Body of pancreas (tissue), 4 donors: ENCODE results near the gene TBXA2R. TPM values are rescaled to one million over a fixed set of nuclear protein-coding genes. Genes with fewer than 3 reads are reported as not detected.

ENCODE experiments used
- ATAC-seq: fragments of 150-250 bp; one replicate; pipeline ENCODE4 v1.9.1; 2016
- DNase-seq, 4 donors: peaks; one replicate each; pipeline ENCODE4 v3.0.0-alpha.2; 2019
- H3K27ac ChIP-seq, 4 donors: fragments of 200-600 bp; sonication (generic); 1 replicate in 3 of 4; 2 replicates in 1 of 4; pipeline versions ENCODE4 v1.5.1 to v1.6.1; 2016 to 2019; ENCODE audit warnings: mild to moderate bottlenecking in 1 of 4, mixed read lengths in 1 of 4, moderate library complexity in 1 of 4
- H3K27me3 ChIP-seq, 2 donors: fragments of 200-600 bp; sonication (generic); one replicate each; pipeline ENCODE4 v1.6.0; 2016; ENCODE audit warnings: mild to moderate bottlenecking in 1 of 2
- H3K36me3 ChIP-seq, 2 donors: fragments of 200-600 bp; sonication (generic); replicated peaks in 1 of 2; 2 replicates each; pipeline ENCODE4 v1.5.1; 2016; ENCODE audit warnings: low read depth in 2 of 2; ENCODE audit not compliant: insufficient read depth in 1 of 2
- H3K4me1 ChIP-seq: fragments of 200-600 bp; sonication (generic); one replicate; pipeline ENCODE4 v1.6.0; 2016
- H3K4me3 ChIP-seq, 2 donors: fragments of 200-600 bp; sonication (generic); 1 replicate in 1 of 2; 2 replicates in 1 of 2; pipeline ENCODE4 v1.5.1; 2016 to 2019
- H3K9me3 ChIP-seq, 3 donors: fragments of 200-600 bp; sonication (generic); 1 replicate in 2 of 3; 2 replicates in 1 of 3; pipeline ENCODE4 v1.5.1; 2016
- POLR2A ChIP-seq, 3 donors: fragments of 450-650 bp; IDR thresholded peaks; one replicate each; pipeline ENCODE4 v1.6.1; 2016; ENCODE audit warnings: antibody characterized with exemption in 3 of 3, mild to moderate bottlenecking in 2 of 3
- WGBS, 2 donors: methylation state at CpG; one replicate each; pipeline ENCODE4 v1.1.5; 2017; 5-methylcytosine and 5-hydroxymethylcytosine counted together
- intact Hi-C: fragments of 100-400 bp; cut with DNase I; formaldehyde crosslinking; loops from one replicate; pipeline ENCODE4 v1.15.1; 2023
- total RNA-seq, 2 donors: library from RNA; depleted of rRNA; stranded (reverse); fragments of >200 nt; gene quantifications; one replicate each; pipeline ENCODE4 v1.1.0, GENCODE V29; 2016
- TF ChIP-seq, protein P1 (sequence below), 7 experiments: fragments of 450-650 bp in 4 of 7; fragments of 200-600 bp in 3 of 7; sonication (generic) in 3 of 7; IDR thresholded peaks; one replicate each; pipeline ENCODE4 v1.5.1; 2016 to 2019; ENCODE audit warnings: antibody characterized with exemption in 7 of 7

Gene TBXA2R
- total RNA-seq = 1 to 10 TPM in 1 of 2 donors, under 1 TPM in 1; 0.52 to 3.0 TPM

DNA sequence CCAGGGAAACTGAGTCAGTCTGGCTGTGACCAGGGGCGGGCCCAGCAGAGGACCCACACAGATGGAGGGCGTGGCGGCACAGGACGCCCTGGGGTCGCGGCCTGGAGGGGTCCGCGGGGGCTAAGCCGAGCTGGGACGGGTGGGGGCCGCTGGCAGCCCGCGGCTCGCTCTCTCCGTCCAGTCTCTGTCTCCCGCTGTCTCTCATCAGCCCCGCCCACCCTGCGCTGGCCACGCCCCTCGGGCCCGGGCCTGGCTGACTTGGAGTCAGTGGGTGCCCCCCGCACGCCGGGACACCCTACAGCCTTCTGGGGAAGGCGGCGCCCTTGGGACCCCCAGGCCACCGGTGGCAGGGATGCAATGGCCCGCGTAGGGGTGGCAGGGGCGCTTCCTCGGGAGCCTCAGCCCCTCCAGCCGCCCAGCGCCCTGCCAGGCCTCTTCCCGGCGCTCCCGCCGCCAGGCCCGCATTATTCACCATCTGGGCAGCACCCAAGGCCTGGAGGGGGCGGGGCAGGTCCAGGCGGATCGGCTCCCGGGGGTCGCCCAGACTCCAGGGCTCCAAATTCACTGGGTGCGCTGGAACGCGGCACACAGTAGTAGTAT is at the start of gene TBXA2R:
TBXA2R (minus strand) TSS at position 186 of the 600 bp plus-strand sequence. CDS start 6,241 bp downstream, outside the sequence.
- WGBS, 2 donors = 0 to 6% methylated on average over 1 to 37 of the region's 46 CpGs
- Histone ChIP-seq H3K36me3 (peaks cover 2 to 4% of the 10 kb centered on the region in 2 donors), H3K9me3 (no peaks in the 10 kb centered on the region), H3K27ac (peak within 1 kb of the TSS in 3 of 4 donors; percentile 16 to 40 (median 28)), H3K27me3 (no peaks in the 10 kb centered on the region), H3K4me1 (peaks cover 26% of the 10 kb centered on the region), H3K4me3 (no peak within 1 kb of the TSS)
- intact Hi-C loops = no loop called here
- no peak for TF ChIP-seq POLR2A (IDR thresholded peaks at IDR 0.05)
- TF ChIP-seq, protein P1, sequence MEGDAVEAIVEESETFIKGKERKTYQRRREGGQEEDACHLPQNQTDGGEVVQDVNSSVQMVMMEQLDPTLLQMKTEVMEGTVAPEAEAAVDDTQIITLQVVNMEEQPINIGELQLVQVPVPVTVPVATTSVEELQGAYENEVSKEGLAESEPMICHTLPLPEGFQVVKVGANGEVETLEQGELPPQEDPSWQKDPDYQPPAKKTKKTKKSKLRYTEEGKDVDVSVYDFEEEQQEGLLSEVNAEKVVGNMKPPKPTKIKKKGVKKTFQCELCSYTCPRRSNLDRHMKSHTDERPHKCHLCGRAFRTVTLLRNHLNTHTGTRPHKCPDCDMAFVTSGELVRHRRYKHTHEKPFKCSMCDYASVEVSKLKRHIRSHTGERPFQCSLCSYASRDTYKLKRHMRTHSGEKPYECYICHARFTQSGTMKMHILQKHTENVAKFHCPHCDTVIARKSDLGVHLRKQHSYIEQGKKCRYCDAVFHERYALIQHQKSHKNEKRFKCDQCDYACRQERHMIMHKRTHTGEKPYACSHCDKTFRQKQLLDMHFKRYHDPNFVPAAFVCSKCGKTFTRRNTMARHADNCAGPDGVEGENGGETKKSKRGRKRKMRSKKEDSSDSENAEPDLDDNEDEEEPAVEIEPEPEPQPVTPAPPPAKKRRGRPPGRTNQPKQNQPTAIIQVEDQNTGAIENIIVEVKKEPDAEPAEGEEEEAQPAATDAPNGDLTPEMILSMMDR (IDR thresholded peaks at IDR 0.05) = no peak
- DNase-seq (peak; percentile 45 to 62 (median 50)), ATAC-seq (peak; percentile 15)

DNA sequence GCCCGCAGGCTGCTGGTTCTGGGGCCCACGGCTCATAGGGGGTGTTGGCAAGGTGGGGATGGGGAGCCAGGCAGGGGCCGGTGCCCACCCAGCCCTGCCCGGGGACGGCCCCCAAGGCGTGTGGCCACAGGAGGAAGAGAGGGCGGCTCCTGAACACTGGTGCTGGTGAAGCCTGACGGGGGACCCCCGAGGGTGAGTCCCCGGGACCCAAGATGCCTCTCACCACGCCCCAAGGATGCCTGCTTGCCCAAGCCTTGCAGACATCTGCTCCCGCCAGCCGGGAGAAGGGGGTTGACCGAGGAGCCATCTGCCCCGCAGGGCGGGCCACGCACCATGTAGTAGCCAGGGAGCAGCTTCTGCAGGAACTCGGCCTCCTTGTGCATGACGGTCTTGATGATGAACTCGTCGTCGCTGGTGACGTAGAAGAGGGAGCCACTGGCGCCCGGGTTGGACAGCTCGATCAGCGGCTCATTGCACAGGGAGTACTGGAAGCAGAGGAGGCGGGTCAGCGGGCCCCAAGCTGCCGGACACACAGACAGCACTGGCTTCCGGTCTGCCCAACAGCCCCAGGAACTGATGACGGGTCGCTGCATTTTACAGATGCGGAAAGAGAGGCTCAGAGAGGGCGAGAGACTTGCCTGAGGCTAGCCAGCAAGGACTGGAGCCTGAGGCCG is 49.5 kb upstream of the TBXA2R start:
- H3K27ac ChIP-seq = no peak overlapping the region

DNA sequence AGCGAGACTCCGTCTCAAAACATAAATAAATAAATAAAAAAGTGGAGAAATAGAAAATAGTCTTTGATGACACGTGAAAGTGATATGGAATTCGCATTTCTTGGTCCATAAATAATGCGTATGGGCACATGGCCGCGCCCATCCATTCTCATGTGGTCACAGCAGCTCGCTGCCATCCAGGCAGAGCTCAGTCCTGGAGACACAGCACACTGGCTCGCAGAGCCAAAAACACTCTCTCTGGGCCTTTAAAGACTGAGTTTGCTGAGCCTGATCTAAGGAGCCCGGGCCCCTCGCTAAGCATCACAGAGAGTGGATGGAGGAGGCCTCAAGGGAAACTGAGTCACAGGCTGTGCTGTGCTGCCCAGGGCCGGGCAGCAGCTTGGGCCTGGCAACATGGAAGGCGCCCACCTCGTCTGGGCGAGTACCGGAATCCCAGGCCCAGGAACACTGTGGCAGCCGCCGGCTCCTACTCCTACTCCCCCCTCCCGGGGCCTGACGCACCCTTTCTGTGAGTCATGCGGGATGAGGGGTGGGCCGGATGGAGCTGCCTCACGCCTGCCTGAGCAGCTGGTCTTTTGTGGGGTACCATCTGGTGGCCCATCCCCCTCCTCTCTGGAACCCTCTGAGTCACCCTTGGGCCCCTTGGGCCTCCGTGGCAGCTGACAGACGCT is 48.9 kb upstream of the TBXA2R start:
- Histone ChIP-seq H3K4me3 (no peak overlapping the region), H3K27me3 (no peaks in the 10 kb centered on the region), H3K9me3 (no peaks in the 10 kb centered on the region), H3K36me3 (peaks cover 2 to 4% of the 10 kb centered on the region in 2 donors), H3K4me1 (peaks cover 11% of the 10 kb centered on the region), H3K27ac (no peak overlapping the region)
- TF ChIP-seq, protein P1 (IDR thresholded peaks at IDR 0.05) = no peak
- TF ChIP-seq POLR2A (IDR thresholded peaks at IDR 0.05) = no peak
- no peak for DNase-seq
- intact Hi-C loops = no loop called here
- no peak for ATAC-seq
- WGBS, 2 donors = 88 to 91% methylated on average over 15 to 25 of the region's 25 CpGs

More for the DNA sequence above, 49.5 kb upstream of the TBXA2R start:
- Histone ChIP-seq H3K9me3 (no peaks in the 10 kb centered on the region), H3K36me3 (peaks cover 4% of the 10 kb centered on the region in 2 donors), H3K4me3 (no peak overlapping the region), H3K27me3 (no peaks in the 10 kb centered on the region), H3K4me1 (peaks cover 11% of the 10 kb centered on the region)
- DNase-seq (no peak), ATAC-seq (no peak)
- intact Hi-C loops = no loop called here
- WGBS, 2 donors = 84 to 93% methylated on average over 21 to 36 of the region's 36 CpGs
- TF ChIP-seq, protein P1 (IDR thresholded peaks at IDR 0.05) = no peak
- TF ChIP-seq POLR2A (IDR thresholded peaks at IDR 0.05) = no peak

DNA sequence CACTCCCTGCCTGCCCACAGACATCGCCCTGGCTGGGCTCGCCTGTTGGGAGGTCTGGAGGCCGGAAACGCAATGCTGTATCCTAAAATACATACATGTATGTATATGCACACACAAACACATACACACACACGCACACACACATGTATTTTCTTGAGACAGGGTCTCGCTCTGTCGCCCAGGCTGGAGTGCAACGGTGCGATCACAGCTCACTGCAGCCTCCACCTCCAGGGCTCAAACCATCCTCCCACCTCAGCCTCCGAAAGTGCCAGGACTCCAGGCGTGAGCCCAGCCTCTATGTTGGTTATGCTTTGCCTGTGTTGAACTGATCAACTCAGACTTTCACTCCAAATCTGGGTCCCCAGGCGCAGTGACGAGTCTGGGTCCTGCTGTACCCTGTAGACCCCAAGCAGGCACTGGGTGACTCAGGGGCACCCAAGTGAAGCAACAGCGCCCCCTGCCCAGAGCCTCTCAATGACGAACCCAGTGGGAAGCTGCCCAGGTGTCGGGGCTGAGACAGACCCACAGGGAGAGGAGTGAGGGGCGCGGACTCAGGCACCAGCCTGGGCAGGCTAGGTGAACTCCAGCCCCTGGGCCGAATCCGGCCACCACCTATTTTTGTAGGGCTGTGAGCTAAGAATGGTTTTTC is 47.3 kb upstream of the TBXA2R start:
- ATAC-seq (no peak), DNase-seq (no peak)
- TF ChIP-seq, protein P1 (IDR thresholded peaks at IDR 0.05) = no peak
- TF ChIP-seq POLR2A (IDR thresholded peaks at IDR 0.05) = no peak
- no peak overlapping the region for H3K27ac ChIP-seq
- WGBS, 2 donors = 89 to 91% methylated on average over 15 to 20 of the region's 20 CpGs
- H3K9me3 ChIP-seq = no peaks in the 10 kb centered on the region
- intact Hi-C loops = no loop called here
- H3K36me3 ChIP-seq = peaks cover 2 to 4% of the 10 kb centered on the region in 2 donors
- H3K27me3 ChIP-seq = no peaks in the 10 kb centered on the region
- H3K4me3 ChIP-seq = no peak overlapping the region
- peaks cover 11% of the 10 kb centered on the region for H3K4me1 ChIP-seq
